DMS153 (cell line): ENCODE data around the gene EHD3.

ENCODE experiments used
- DNase-seq: peaks from one replicate; lab custom pipeline; 2025; lab: John Stamatoyannopoulos, UW

Gene EHD3

DNA sequence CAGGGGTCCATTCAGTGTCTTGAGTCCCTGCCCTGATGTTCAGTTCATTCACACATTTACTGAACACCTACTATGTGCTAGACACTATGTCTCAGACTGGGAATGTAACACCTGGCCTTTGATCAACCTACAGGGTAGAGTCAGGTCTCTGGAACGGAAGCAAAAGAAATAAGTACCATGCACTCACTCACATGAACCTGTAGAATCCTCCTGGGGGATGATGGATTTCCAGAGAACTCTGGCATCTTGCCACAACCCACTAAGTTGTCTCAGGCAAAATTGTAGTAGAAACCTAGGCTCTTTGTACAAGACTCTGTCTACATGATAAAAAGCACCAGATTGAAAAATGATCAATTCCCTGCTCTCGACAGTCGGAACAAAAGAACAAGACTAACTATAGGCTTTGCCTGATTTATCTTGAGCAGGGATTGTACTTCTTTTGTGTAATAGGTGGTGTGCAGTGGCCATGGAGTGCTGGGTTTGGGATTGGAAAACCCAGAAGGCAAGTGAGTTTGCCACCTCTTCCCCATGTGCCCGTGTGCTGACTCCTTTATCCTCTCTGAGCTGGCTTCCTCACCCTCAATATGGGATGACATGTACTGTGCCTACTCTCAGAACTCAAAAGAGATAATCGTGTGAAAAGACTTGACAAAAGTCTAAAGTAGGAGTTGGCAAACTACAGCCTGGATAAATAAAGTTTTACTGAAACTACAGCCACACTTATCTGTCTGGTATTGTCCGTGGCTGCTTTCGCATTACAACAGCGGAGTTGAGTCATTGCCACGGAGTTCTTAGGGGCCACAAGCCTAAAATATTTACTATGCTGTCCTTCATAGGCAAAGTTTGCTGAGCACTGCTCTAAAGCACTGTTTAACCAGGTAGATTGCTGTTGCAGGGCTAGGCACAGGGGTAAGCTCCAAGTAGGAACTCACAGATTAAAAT, 21.0 kb upstream of the EHD3 start:
- no peak for DNase-seq

- DNase-seq: no peak
Measured at GRCh38 chr2:31213601-31214443, 20.1 kb upstream of the EHD3 start.

GRCh38 chr2:31214444-31214915, 19.5 kb upstream of the EHD3 start:
- no peak for DNase-seq

DNA sequence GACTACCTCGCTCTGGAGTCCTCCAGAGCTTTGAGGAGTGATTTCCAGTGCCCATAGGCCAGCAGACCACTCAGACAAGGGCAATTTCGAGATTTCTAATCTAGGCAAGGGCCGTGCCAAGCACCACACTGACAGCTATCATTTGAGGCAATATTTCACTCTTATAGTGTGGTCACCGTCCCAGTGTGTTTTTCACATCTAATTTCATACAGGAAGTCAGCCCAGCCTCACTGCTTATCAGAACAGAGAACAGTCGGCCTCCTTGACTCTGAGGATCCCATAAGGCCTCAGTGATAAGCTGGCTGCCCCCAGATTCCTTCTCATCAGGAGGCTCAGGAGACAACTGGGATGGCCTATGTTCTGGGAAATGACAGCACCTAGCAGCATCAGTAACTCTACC, 17.2 kb upstream of the EHD3 start:
- no peak for DNase-seq

- no peak for DNase-seq
Measured at GRCh38 chr2:31217465-31218200, 16.3 kb upstream of the EHD3 start, which contains the start of gene CAPN14. Gene CAPN14, minus strand, starts transcription at chr2:31217515. Its CDS starts 12,068 bp downstream, at chr2:31205447.

DNA sequence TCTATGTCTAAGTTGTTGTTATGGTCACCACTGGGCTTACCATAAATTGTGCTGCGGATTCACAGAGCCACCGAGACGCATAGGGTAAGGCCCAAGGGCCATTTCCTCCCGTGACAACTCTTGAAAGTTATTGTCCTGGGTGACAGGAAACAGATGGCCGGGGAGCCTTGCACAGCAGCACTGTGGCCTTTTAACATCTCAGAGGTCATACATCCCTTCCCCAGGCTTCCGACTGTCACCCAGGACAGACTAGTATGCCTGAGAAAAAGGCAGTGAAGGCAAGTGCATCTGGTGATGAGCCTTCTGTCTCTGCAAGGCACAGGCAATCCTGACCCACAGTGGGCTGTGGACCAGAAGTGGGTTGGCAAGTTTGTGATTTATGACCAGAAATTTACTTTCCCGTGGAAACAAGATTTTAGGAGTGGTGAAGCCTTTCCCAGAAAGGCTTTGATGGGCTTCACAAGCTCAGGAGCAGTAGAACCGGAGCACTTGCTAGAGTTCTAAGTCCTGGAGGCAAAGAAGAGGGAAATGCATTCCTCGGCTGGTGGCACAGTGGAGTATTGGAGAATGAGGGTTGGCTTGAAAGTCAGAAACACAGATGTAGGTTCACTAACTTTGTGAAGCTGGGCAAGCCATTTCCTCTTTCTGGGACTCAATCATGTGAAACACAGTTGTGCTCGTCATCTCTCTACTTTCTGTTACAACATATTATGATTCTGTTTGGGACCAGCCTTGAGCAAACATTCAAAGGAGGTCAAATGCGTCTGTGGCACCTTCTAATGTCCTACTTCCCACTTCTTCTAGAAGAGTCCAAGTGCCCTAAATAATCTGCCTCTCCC, 14.6 kb upstream of the EHD3 start:
- no peak for DNase-seq

GRCh38 chr2:31221544-31221943, 12.4 kb upstream of the EHD3 start:
- no peak for DNase-seq

GRCh38 chr2:31222071-31222470, 11.9 kb upstream of the EHD3 start:
- no peak for DNase-seq

DNA sequence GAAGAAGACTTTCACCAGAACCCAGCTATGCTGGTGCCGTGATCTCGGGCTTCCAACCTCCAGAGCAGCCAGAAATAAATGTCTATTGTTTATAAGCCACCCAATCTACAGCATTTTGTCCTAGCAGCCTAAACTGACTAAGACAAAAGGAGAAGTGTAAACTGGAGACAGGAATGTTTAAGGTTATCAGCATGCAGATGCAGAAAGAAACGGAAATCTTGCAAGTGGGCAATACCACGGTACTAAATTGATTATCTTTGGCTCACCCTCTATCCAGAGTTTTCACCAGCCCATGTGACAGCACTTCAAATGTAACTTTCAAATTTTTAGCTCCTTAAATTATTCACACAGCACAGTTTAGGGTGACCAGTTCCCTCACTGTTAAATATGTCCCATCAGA, 10.9 kb upstream of the EHD3 start:
- no peak for DNase-seq

GRCh38 chr2:31223749-31224148, 10.2 kb upstream of the EHD3 start:
- no peak for DNase-seq

GRCh38 chr2:31226266-31226665, 7.7 kb upstream of the EHD3 start:
- DNase-seq: no peak

- DNase-seq: no peak
Measured at GRCh38 chr2:31227110-31227509, 6.8 kb upstream of the EHD3 start.

GRCh38 chr2:31227711-31228125, 6.2 kb upstream of the EHD3 start:
- DNase-seq: no peak

DNA sequence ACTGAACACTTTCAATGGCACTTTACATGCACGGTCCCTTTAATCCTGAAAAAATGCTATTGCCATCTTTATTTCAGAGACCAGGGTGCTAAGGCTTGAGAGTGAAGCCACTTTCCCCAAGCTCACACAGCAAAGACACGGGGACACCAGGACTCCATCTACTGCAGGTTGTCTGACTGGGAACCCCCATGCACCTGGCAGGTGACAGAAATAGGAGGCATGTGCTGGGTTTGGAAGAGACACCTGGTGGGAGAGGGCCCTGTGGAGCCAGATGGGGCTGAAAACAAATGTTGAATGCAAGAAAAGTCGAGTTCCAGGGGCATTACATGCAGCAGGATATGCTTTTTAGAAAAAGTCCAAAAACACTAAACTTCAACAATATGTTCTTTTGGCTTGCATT, 5.2 kb upstream of the EHD3 start:
- no peak for DNase-seq

DNA sequence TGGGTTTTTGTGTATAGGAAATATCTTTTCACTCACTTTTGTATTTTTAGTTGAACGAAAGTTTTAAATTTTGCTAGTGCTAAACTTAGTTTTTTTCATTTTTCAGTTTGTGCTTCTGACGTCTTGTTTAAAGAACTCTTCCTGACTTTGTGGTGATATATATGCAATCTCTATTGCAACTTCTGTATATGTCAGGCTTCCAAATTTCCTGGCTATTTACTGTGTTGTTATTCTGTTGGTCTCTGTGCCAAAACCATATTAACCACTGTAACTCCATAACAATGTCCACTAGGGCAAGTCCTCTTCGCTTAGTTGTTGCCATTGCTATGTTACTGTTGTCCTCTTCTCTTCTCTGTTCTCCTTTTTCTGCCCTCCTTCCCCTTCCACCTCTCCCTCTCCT, 3.2 kb upstream of the EHD3 start:
- no peak for DNase-seq

- no peak for DNase-seq
Measured at GRCh38 chr2:31231571-31232302, 2.2 kb upstream of the EHD3 start.

DNA sequence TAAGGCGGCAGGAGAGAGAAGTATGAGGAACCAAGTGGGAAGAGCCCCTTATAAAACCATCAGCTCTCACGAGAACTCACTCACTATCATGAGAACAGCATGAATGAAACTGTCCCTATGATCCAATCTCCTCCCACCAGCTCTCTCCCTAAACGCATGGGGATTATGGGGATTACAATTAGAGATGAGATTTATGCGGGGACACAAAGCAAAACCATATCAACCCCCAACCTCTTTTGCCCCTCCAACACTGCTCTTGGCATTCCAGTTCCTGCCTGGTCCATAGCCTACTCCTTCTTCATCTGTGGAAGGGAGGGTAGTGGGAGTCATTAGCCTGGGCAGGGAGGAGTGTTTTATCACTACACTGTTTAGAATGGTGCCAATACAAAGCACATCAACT, 1.4 kb upstream of the EHD3 start:
- DNase-seq: no peak

DNA sequence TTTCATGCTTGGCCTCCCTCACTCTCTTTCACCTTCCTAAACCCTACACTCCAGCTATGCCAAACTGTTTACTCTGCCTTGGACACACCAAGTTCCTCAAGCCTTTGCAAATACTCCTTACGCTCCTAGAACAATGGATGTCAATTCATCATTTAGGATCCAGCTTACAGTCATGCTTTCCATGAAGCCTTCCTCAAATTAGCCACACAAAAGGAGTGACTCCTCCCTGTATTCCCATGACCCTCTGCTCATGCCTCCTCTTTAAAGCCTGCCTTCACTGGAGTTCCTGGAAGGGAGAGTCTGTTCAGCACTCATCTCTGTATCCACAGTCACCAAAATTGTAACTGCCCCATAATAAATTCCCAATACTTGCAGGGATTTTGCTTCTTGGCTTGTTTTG, 721 bp upstream of the EHD3 start:
- DNase-seq: peak; percentile 60

DNA sequence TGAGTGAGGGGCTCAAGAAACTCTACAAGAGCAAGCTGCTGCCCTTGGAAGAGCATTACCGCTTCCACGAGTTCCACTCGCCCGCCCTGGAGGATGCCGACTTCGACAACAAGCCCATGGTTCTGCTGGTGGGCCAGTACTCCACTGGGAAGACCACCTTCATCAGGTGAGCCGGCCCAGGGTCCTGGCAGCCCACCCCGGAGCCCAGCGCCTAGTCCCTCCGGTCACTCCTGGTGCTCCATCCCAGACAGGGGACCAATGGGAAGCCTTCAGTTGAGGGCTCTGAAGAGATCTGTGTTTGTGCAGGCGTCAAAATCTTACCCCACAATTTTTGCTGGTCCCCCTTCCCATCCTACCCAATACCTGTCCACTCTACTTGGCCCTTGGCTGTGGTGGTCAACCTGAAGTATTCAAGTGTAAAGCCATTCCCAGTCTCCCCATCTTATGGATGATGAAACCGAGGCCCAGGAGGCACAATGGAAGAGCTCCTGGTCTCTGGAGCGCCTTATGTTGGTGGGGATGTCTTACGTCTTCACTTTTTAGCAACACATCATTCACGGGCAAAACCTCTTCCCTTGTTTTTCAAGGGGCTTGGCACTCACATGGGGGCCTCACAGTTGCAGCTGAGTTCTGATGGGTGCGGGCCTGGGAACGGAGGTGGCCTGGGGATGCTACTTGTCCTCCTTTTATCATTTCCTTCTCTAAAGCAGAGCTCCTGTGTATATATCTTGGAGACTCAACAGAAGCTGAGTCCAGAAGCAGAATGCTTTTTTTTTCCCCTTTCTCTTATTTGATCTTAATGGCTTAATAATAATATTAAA, 941 bp downstream of the EHD3 start:
- DNase-seq: no peak

DNA sequence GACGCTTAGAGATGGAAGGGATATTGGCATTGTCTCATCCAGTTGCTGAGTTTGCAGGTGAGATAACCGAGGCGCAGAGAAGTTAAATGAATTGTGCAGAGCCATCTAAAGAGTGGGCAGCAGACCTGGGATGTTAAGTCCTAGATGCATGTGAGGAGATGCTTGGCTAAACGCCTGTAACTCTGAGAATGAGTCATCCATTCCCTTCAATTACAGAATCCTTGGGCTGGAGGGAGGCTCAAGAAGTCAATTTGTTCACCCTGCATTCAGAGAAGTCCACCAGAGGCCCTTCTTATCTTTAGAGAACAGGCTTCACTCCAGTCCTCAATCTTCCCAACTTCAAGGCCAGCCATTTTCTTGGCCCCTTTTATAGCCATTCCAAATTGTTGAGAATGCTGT, 1.6 kb downstream of the EHD3 start:
- DNase-seq: no peak
